GM21825 (cell line): ENCODE results near the gene PLD4.
"Not testable (repeated sequence)": the region's sequence is repeated elsewhere in the genome, so short reads cannot be mapped to it uniquely, and the experiment has no call there.

ENCODE experiments used
- ATAC-seq: cut with Tn5 transposase; IDR thresholded peaks from one replicate; pipeline ENCODE4 v1.9.1; 2021; ENCODE audit warnings: mild to moderate bottlenecking, moderate library complexity; ENCODE audit not compliant: unreplicated experiment

The PLD4 gene

DNA sequence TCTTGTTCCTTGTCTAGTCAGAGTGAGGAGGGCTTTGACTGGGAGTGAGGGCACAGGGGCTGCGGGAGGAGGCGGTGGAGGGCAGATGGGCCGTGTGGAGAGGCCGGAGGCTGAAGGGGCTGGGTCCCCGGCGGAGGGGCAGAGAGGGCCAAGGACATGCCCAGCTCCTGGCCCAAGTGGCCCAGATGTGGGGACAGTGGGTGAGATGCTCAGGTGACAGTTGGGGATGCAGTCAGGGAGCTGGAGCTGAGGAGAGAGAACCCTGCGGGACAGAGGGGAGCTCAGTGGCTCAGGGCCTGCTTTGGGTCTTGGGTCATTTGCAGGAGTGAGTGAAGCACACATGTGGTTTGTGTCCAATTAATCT, 26.5 kb upstream of the PLD4 start:
- ATAC-seq, result no peak

- ATAC-seq, result no peak
Measured at GRCh38 chr14:104898870-104899510, 25.7 kb upstream of the PLD4 start.

DNA sequence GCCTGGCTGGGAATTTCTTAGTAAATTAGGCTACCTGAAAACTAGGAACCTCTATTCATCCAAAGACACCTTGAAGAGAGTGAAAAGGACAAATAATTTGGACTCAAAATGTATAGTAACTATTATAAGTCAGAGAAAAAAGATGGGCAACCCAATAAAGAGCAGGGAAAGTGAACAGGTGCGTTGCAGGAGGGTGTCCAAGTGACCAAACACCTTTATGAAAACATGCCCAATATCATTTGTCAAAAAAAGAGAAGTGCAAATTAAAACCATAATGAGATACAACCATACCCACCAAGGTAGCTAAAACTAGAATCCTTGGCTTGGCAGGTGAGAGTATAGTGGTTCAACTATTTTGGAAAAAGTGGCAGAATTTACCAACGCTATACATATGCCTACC, 24.9 kb upstream of the PLD4 start:
- no peak for ATAC-seq

- ATAC-seq, result no peak
Measured at GRCh38 chr14:104900639-104901512, 23.8 kb upstream of the PLD4 start.

GRCh38 chr14:104903990-104904389, 20.7 kb upstream of the PLD4 start:
- ATAC-seq, result no peak

DNA sequence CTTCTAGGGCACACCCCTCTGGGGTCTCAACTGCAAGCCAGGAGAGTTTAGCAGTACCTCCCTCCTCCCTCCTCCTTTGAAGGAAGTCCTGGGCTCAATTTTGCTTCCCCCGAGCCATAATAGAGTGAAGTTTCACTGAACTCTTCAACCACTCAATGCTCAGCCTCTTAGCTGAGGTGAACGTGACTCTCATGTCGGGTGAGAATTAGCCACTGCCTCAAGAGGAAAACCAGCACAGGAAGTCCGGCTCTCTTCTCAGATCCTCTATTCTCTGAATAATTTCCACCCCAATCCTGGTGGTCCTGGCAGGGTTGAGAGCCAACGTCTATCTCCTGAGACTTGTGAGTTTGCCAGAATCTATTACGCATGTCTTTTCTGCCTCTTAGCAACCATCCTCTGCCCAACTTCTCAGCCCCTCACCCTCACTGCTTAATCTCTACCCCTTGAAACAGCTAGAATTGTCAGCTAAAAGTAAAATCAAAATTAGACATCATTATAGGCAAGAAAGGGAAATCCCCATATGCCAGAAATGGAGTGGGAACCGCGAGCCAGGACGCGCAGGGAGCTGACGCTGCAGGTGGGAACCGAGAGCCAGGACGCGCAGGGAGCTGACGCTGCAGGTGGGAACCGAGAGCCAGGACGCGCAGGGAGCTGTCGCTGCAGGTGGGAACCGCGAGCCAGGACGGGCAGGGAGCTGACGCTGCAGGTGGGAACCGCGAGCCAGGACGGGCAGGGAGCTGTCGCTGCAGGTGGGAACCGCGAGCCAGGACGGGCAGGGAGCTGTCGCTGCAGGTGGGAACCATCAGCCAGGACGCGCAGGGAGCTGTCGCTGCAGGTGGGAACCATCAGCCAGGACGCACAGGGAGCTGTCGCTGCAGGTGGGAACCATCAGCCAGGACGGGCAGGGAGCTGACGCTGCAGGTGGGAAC, 19.8 kb upstream of the PLD4 start:
- ATAC-seq, result not testable (repeated sequence)

DNA sequence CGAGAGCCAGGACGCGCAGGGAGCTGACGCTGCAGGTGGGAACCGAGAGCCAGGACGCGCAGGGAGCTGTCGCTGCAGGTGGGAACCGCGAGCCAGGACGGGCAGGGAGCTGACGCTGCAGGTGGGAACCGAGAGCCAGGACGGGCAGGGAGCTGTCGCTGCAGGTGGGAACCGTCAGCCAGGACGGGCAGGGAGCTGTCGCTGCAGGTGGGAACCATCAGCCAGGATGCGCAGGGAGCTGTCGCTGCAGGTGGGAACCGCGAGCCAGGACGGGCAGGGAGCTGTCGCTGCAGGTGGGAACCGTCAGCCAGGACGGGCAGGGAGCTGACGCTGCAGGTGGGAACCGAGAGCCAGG, 19.1 kb upstream of the PLD4 start:
- ATAC-seq, result not testable (repeated sequence)

- ATAC-seq, result no peak
Measured at GRCh38 chr14:104908303-104908702, 16.4 kb upstream of the PLD4 start.

- ATAC-seq, result no peak
Measured at GRCh38 chr14:104912053-104912452, 12.6 kb upstream of the PLD4 start.

DNA sequence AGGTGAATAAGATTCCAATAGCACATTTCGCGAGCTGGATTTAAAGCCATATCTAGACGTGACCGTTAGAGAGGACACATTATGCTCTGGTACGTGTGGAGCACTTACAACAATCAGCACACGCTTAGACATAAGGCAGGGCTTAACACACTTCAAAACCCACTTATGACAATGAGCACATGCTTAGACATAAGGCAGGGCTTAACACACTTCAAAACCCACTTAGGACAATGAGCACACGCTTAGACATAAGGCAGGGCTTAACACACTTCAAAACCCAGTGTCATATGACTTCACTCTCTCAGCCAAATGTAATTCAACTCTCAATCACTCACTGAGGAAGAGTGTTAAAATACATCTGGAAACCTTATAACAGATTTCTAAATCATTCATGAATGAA, 11.2 kb upstream of the PLD4 start:
- ATAC-seq, result no peak

DNA sequence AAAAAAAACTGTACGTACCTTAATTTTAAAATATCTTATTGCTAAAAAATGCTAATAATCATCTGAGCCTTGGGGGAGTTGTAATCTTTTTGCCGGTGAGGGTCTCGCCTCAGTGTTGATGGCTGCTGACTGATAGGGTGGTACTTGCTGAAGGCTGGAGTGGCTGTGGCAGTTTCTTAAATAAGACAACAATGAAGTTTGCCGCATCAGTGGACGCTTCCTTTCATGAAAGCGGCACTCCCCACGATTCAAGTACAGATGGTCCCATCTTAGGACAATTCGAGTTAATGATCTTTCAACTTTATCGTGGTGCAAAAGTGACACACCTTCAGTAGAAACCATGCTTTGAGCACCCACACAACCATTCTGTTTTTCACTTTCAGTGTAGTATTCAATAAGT, 7.6 kb upstream of the PLD4 start:
- ATAC-seq, result no peak

- no peak for ATAC-seq
Measured at GRCh38 chr14:104917993-104918392, 6.7 kb upstream of the PLD4 start.

- ATAC-seq, result not testable (repeated sequence)
Measured at GRCh38 chr14:104919152-104919992, 5.3 kb upstream of the PLD4 start.

DNA sequence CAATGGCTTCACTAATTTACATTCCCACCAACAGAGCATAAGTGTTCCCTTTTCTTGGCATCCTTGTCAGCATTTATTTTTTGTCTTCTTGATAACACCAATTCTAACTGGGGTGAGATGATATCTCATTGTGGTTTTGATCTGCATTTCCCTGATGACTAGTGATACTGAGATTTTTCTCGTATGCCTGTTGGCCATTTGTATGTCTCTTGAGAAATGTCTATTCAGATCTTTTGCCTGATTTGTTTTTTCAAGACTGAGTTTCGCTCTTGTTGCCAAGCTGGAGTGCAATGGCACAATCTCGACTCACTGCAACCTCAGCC, 4.7 kb upstream of the PLD4 start:
- no peak for ATAC-seq

DNA sequence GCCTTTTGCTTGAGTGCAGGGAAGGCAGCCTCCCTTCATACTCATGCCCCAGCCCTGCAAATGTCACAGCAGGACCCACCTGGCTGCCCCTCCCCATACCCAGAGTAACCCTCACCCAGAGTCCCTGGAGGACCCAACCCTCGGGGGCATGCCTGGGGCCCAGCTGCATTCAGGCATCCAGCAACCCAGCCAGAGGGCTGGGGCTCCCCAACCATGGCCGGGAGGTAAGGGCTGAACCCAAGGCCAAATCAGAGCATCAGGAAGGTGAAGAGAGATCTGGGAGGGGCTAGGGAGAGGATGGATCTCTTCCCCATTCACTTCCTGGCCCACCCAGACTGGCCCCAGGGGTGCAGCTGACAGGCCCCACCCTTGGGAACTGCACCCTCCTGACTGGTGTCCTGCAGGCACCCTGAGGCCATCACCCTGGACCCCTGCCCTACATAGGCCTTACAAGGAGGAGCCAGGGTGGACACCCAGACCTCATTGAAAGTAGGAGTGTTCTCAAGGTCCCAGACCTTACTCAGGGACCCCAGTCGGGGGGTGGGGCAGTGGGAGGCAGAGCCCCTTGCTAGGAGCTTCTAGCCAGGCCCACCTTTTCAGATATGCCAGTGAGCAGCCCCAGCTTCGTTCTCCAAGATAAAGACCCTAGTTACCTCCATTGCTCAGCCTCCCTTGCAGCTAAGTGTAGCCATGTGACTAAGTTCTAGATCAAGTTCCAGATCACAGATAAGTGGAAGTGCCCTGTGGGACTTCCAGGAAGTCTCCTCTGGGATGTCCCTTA, 849 bp upstream of the PLD4 start:
- no peak for ATAC-seq

DNA sequence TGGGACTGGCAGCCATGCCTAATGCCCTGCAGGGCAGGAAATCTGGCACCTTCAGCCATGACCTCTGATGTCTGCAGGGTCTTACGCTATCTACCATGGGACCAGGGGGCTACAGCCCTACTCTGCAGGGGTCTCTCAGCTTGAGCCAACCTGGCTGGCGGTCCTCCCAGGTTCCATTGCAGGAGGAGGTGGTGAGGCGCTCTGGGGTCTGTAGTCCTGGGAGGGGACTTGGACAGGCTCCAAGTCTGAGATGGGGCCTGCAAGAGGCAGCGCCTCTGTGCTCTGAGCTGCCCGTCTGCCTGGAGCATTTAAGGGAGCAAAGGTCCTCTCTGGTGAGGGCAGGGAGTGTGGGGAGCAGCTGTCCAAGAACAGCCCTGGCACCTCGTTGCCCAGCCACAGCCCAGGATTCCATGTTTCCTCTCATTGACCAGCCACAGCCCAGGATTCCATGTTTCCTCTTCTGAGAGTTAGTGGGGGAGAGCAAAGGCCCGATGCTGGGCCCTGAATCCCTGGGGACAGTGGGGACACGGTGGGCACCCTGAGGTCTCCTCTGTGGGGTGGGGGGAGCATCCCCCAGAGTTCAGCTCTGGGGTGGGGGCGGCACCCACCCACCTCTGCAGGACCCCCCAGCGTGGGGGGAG, 655 bp downstream of the PLD4 start:
- ATAC-seq, result no peak

DNA sequence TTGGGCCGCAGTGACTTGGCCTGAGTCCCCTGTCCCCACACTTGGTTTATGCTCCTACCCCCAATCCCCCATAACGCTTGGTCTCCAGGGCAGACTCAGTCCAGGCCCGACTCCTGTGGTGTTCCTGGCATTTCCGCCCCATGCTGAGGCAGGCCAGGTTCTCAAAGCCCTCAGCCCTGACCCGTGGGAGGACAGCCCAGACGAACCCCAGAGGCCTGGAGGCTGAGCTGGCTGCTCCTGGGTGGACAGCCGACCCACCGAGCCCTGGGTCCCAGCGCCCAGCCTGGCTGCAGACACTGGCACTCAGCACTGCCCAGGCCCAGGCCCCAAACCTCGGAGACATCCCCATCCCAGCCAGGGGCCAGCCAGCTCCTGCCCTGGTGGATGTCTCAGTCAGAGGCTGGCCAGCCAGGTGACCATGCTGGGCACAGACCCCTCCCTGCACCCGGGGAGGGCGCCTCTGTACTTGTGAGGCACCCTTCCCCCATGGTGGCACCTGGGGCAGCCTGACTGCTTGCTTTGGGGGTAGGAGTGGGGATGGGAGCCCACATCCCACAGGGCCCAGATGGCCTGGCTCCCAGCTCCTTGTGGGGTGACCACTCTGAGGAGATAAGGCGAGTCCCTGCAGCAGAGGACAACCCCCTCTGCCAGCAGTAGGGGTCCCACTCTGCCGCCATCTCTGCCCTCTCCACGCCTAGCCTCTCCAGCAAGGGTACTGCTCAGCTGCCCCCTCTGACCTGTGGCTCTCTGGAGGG, 1.4 kb downstream of the PLD4 start:
- no peak for ATAC-seq

GRCh38 chr14:104926619-104927431, 2.1 kb downstream of the PLD4 start:
- ATAC-seq, result peak; percentile 75
